H1 (cell line): ENCODE measurements around the gene PRKAA1. TPM values are rescaled to one million over a fixed set of nuclear protein-coding genes. Genes with fewer than 3 reads are reported as not detected.

Source experiments
- CEBPB ChIP-seq: IDR thresholded peaks from 2 replicates; pipeline ENCODE4 v1.6.1; 2012; ENCODE audit warnings: low read depth, low read length
- KDM1A ChIP-seq: fragments of 200-600, 300-600 bp; sonication (generic); IDR thresholded peaks from 2 replicates; pipeline ENCODE4 v1.7.1; 2016; ENCODE audit warnings: mild to moderate bottlenecking, low read length, borderline replicate concordance
- MAFK ChIP-seq: IDR thresholded peaks from 2 replicates; pipeline ENCODE4 v1.6.1; 2012; ENCODE audit warnings: low read depth, mild to moderate bottlenecking, improper control_type of control experiment, low read length
- SP4 ChIP-seq: IDR thresholded peaks from 2 replicates; pipeline ENCODE4 v1.6.1; 2012; ENCODE audit warnings: low read length, inconsistent platforms
- USF2 ChIP-seq: IDR thresholded peaks from 2 replicates; pipeline ENCODE4 v1.6.1; 2011; ENCODE audit warnings: low read length, improper control_type of control experiment
- polyA plus RNA-seq, 7 experiments: library from polyadenylated mRNA; depleted of rRNA in 3 of 7; stranded (reverse) in 5 of 7; unstranded in 2 of 7; fragments of >200 nt in 5 of 7; fragments of 200-250 nt in 2 of 7; gene quantifications; 1 replicate in 5 of 7; 2 replicates in 1 of 7; 4 replicates in 1 of 7; pipeline versions ENCODE4 v1.2.1 to v1.2.3, GENCODE V29; 2011 to 2013; ENCODE audit warnings: missing spikeins in 2 of 7, mixed read lengths in 2 of 7
- total RNA-seq: library from RNA; stranded (reverse); fragmentation: NEBNext Ultra II Directional; extraction: Animal tissue kit (Norgen Biotek cat#: 25700); gene quantifications from 2 replicates; pipeline ENCODE4 v1.2.1, GENCODE V29; 2021

PRKAA1 gene
- total and polyA plus RNA-seq, 2 of the 8 experiments (the other 6 are each of a cell fraction or from before 2014, with no cell fraction given): 10.4 to 33.1 TPM

- TF ChIP-seq USF2: no peak
- TF ChIP-seq CEBPB: no peak
- no peak for TF ChIP-seq MAFK
- no peak for TF ChIP-seq SP4
- no peak for TF ChIP-seq KDM1A
Observed at GRCh38 chr5:40720069-40720468, 78.1 kb downstream of the PRKAA1 start (continued).
